GM13977 (cell line): ENCODE results near the gene TMEM11.

Experiments used
- DNase-seq: peaks from one replicate; pipeline ENCODE4 v3.0.0; 2012; ENCODE audit warnings: low spot score
- CTCF ChIP-seq: IDR thresholded peaks from 2 replicates; pipeline ENCODE4 v1.5.1; 2012; ENCODE audit warnings: mild to moderate bottlenecking, control low read depth; ENCODE audit not compliant: insufficient read depth; ENCODE audit errors: extremely low read depth, missing control alignments
- in situ Hi-C: fragments of 300-500 bp; cut with MboI; formaldehyde crosslinking; loops from one replicate; pipeline ENCODE4 v1.12.0; 2022; ENCODE audit warnings: low sequenced_read_pairs, low pct_unique_long_range_greater_than_20kb, mixed read lengths, inconsistent platforms; ENCODE audit not compliant: unreplicated experiment

TMEM11 gene

GRCh38 chr17:21247552-21248258 lies 33.7 kb upstream of the TMEM11 start:
- in situ Hi-C loops = no loop called here
- TF ChIP-seq CTCF = no peak

GRCh38 chr17:21246698-21247097 lies 32.7 kb upstream of the TMEM11 start:
- DNase-seq = no peak
- in situ Hi-C loops = no loop called here
- no peak for TF ChIP-seq CTCF

More at GRCh38 chr17:21247552-21248258, 33.7 kb upstream of the TMEM11 start:
- DNase-seq = no peak

DNA sequence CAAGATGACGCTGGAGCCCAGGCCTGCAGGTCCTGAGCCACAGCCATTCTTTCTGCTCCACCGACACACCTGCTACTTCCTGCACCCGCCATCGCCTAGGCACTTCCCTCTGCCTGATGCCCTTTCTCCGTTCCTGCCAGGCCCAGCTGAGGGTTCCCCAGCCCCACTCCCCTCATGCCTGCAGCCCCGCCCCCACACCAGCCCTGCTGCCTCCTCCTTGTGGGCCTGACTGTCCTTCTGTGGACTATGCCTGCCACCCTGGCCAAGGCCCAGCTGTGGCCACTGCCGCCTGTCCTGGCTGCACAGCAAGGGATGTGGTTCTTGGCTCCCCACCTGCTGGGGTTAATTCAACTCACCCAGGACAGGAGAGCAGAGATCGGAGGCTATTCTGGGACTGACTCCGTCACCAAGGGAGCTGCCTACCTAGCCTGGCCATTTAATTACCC lies 31.7 kb upstream of the TMEM11 start:
- no peak for DNase-seq
- in situ Hi-C loops = no loop called here

DNA sequence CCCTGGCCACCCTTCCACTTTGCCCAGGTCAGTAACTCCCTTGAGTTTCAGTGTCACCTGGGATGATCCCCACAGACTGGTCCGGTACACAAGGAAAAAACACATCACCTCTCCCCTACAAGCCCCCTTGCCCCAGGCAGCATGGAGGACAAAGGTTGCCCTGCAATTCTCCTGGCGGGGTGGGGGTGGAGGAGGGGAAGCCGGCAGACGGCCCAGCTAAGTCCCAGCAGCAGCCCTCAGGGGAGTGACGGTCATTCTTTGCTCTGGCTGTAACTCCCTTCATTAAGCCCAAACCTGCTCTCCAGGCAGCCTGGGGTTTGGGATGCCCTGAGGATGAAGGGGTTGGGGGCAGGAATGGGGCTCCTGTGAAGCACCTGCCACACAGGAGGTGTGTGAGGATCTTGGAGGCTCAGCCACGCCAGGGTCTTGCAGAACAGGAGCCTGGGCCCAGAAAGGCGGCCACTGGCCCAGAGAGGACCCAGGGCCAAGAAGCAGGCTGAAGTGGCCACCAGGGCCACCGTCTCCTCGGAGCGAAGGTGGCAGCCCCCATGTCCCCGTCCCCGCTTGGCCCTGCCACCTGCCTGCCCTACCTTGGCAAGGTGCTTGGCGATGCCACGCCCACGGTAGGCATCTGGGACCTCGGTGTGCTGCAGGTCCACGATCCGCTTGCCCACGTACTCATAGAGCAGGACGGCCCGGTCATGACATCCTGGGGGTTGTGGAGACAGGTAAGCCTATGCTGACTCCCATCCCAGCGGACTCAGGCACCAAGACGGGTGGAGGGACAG lies 29.7 kb upstream of the TMEM11 start:
- in situ Hi-C loops = no loop called here
- TF ChIP-seq CTCF = no peak
- DNase-seq = no peak

More for the DNA sequence above, 31.7 kb upstream of the TMEM11 start:
- TF ChIP-seq CTCF = no peak

- no peak for TF ChIP-seq CTCF
- no peak for DNase-seq
- in situ Hi-C loops = no loop called here
Observed at GRCh38 chr17:21242780-21243515, 29.0 kb upstream of the TMEM11 start.

GRCh38 chr17:21242026-21242697 lies 28.2 kb upstream of the TMEM11 start:
- in situ Hi-C loops = no loop called here
- no peak for DNase-seq
- TF ChIP-seq CTCF = no peak
